Right renal pelvis (tissue), 4 donors: Measurements from ENCODE around the gene STEAP4. TPM values are rescaled to one million over a fixed set of nuclear protein-coding genes. Genes with fewer than 3 reads are reported as not detected.

Experiments
- DNase-seq, 4 donors: peaks; one replicate each; pipeline ENCODE4 v3.0.0-alpha.2; 2013; ENCODE audit warnings: low read depth in 4 of 4, low spot score in 3 of 4, missing footprints in 1 of 4
- polyA plus RNA-seq, 4 donors: library from polyadenylated mRNA; unstranded; fragments of 120-200 nt; gene quantifications; one replicate each; pipeline ENCODE4 v1.2.1, GENCODE V29; 2013; ENCODE audit not compliant: insufficient read length in 4 of 4

STEAP4 gene
- polyA plus RNA-seq, 4 donors = 0.12 to 0.31 (median 0.15) TPM

GRCh38 chr7:88314061-88314491 is 7.4 kb upstream of the STEAP4 start:
- DNase-seq = no peak

GRCh38 chr7:88312061-88312663 is 5.5 kb upstream of the STEAP4 start:
- DNase-seq = no peak

DNA sequence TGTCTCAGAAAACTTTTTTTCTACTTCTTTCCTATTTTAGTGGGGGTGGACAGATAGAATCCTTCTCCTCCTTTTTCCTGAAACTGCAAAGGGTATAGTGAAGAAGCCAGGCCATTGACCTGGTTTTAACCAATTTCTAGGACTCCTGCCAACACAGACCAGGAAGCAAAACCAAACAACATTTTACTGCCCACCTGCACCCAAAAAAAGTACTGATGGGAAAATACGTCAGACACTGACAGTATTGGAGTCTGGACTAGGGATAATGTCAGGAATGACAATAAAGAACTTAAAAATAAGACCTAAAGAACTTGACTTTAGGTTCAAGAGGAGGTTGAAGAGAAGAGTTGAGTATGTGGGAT is 5.0 kb upstream of the STEAP4 start:
- DNase-seq = no peak

DNA sequence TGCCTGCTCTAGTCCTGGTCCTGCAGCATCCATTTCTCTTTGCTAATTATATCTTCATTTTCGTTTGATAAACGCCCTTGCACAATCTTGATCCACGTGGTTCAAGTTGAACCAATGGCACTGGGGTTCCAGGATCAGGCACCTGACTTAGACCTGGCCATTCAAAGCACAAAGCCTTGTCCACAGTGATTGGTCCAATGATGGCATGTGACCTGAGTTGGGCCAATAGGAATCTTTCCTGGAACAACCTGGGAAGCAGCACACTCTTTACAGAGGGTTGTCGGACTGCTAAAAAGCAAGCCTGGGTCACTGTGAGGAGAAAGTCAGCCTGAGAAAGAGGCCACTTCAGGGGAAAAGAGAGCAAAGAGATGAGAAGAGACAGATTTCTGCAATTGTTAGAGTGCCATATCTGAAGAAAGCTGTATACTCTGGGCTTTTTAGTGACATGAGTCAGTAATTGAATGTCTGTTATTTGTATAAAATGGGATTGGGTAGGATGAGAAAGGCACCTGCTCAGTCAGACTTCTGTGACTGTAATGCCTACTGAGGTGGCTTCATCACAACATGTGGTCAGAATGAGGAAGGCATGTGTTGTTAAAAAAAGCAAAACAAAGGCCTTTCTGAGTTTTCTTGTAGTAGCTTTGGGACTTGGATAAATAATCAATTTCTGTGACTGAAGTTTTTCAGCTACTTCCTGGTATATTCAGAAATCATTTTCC is 4.4 kb upstream of the STEAP4 start:
- no peak for DNase-seq

DNA sequence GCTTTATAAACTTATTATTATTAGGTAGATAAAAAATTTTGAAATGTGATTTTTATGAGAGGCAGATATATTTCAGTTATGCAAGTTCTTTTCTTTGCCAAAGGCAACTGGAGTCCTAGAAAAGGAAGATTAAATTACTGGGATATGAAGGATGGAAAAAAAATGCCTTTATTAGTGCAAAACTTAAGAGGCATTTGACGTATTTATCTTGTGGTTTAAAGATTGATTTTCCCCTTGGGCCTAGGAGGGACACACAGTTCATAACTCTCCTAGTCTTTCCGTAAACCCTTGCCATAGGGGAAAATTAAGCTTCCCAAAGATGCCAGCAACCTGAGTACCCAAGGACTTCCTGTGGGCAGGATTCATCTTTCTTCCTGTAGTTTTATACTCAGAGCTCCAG is 3.1 kb upstream of the STEAP4 start:
- no peak for DNase-seq

- no peak for DNase-seq
Measured at GRCh38 chr7:88307823-88308222, 1.1 kb upstream of the STEAP4 start.

GRCh38 chr7:88307412-88307811 is 718 bp upstream of the STEAP4 start:
- no peak for DNase-seq

- no peak for DNase-seq
Measured at GRCh38 chr7:88305044-88305443, 1.6 kb downstream of the STEAP4 start.

- DNase-seq = no peak
Measured at GRCh38 chr7:88302486-88302885, 4.2 kb downstream of the STEAP4 start.

- no peak for DNase-seq
Measured at GRCh38 chr7:88301924-88302323, 4.8 kb downstream of the STEAP4 start.

- no peak for DNase-seq
Measured at GRCh38 chr7:88300401-88300945, 6.2 kb downstream of the STEAP4 start.

GRCh38 chr7:88299126-88299525 is 7.6 kb downstream of the STEAP4 start:
- DNase-seq = no peak

DNA sequence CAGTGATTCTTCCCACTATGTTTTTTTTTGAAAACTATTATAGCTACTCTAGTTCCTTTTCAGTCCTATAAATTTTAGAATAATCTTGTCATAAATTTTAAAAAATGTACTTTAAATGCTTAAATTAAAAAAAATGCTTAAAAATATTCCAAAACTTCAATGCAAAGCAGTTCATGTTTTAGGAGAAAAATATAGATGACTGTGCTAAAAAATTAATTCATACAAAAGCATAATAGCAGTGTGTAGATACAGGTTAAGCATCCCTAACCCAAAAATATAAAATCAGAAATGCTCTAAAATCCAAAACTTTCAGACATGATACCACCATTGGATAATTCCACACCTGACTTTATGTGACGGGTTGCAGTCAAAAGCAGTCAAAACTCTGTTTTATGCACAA is 12.8 kb downstream of the STEAP4 start:
- no peak for DNase-seq

- no peak for DNase-seq
Measured at GRCh38 chr7:88291398-88292173, 15.1 kb downstream of the STEAP4 start.

DNA sequence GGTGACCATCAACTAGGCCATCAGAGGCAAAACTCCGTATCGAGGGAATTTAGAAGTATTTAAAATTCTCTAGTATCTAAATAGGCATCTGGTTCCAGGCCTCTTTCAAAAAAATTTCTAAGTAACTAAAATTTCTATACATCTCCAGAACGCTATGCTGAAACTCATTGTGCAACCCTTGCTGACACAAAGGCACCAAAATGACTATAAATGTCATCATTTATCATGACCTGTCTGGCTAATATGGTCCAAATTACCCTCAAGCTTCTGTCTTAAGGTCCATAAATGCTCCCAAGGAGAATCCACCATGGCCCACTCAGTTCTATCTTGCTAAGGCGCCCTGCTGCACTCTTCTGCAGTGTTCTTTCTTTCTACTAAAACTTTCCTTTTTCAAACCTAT is 16.2 kb downstream of the STEAP4 start:
- DNase-seq = no peak

GRCh38 chr7:88289564-88290025 is 17.1 kb downstream of the STEAP4 start:
- DNase-seq = no peak

DNA sequence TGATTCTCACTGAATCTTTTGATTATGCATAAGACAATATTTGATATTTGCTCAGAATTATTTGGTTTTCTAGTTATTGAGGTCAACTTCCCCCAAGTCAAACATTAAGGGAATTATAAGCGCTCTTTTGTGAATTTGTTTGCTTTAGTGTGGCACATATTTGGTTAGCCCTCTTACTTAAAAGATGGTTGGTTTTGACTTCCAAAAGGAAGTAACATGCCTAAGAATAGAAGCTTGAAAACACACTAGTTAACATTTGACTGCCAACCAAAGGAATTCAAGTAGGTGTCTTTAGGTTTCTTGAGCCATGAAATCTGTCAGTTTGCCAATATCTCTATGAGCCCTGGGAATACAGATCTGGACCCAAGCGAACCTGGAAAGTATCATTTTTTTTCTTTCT is 24.9 kb downstream of the STEAP4 start:
- DNase-seq = no peak

- no peak for DNase-seq
Measured at GRCh38 chr7:88280801-88281200, 25.9 kb downstream of the STEAP4 start.

GRCh38 chr7:88279323-88279722 is 27.4 kb downstream of the STEAP4 start:
- no peak for DNase-seq

DNA sequence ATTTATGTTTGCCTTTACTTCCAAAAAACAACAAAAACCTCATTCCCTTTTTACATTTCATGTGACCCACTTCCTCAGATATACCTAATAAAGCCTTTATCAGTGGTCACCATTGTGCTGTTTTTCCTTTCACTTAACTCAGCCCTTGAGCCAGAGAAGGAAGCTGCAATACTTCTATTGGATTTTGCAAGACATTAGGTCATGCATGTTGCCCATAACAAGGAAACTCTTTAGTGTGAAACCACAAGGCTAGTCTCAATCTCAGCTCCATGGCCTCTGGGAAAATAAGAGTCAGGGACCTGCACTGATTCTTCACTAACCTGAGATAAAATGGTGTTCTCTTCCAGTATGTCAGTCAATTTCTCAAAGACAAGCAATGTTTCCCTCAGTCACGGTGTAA is 27.8 kb downstream of the STEAP4 start:
- DNase-seq = no peak

- DNase-seq = no peak
Measured at GRCh38 chr7:88276605-88277153, 30.0 kb downstream of the STEAP4 start.
